Right atrium auricular region (tissue), 2 donors: ENCODE measurements around the gene PAQR4. TPM values are rescaled to one million over a fixed set of nuclear protein-coding genes. Genes with fewer than 3 reads are reported as not detected.

ENCODE experiments used
- DNase-seq: peaks from one replicate; pipeline ENCODE4 v3.0.0-alpha.2; 2019; ENCODE audit warnings: low spot score
- H3K27ac ChIP-seq, 2 donors: fragments of 200-600 bp; sonication (generic); 1 replicate in 1 of 2; 2 replicates in 1 of 2; pipeline ENCODE4 v1.5.1; 2016 to 2019
- H3K27me3 ChIP-seq, 2 donors: fragments of 200-600 bp; sonication (generic); one replicate each; pipeline versions ENCODE4 v1.5.1 to v1.6.0; 2017 to 2019
- H3K36me3 ChIP-seq: fragments of 200-600 bp; sonication (generic); one replicate; pipeline ENCODE4 v1.5.1; 2016
- H3K4me1 ChIP-seq, 2 donors: fragments of 200-600 bp; sonication (generic); one replicate each; pipeline versions ENCODE4 v1.5.1 to v1.6.0; 2017 to 2019
- H3K4me3 ChIP-seq, 2 donors: fragments of 200-600 bp; sonication (generic); 1 replicate in 1 of 2; 2 replicates in 1 of 2; pipeline ENCODE4 v1.5.1; 2017 to 2019; ENCODE audit warnings: mild to moderate bottlenecking in 1 of 2, moderate library complexity in 1 of 2
- H3K9me3 ChIP-seq, 2 donors: fragments of 200-600 bp; sonication (generic); one replicate each; pipeline ENCODE4 v1.5.1; 2019
- CTCF ChIP-seq, 2 donors: fragments of 200-600 bp; sonication (generic); IDR thresholded peaks; one replicate each; pipeline ENCODE4 v1.5.1; 2019; ENCODE audit warnings: antibody characterized with exemption in 2 of 2
- total RNA-seq, 2 donors: library from RNA; depleted of rRNA; stranded (reverse); fragments of >200 nt; gene quantifications; one replicate each; pipeline ENCODE4 v1.1.0, GENCODE V29; 2016

The PAQR4 gene
- total RNA-seq, 2 donors from 2014 or later: 4.7 to 5.9 TPM

- Histone ChIP-seq H3K27ac (no peak overlapping the region), H3K27me3 (peaks cover 0 to 19% of the 10 kb centered on the region in 2 donors), H3K4me3 (no peak overlapping the region), H3K4me1 (peaks cover 0 to 13% of the 10 kb centered on the region in 2 donors), H3K36me3 (no peaks in the 10 kb centered on the region), H3K9me3 (no peaks in the 10 kb centered on the region)
- no peak for DNase-seq
- no peak for TF ChIP-seq CTCF (IDR thresholded peaks at IDR 0.05)
Observed at GRCh38 chr16:3014971-3015370, 45.8 kb downstream of the PAQR4 start.

GRCh38 chr16:3015865-3016521, 46.8 kb downstream of the PAQR4 start:
- no peak for DNase-seq
- H3K27me3 ChIP-seq: peaks cover 0 to 19% of the 10 kb centered on the region in 2 donors
- no peaks in the 10 kb centered on the region for H3K9me3 ChIP-seq
- no peaks in the 10 kb centered on the region for H3K36me3 ChIP-seq
- peaks cover 0 to 19% of the 10 kb centered on the region in 2 donors for H3K4me1 ChIP-seq
- no peak overlapping the region for H3K27ac ChIP-seq
- H3K4me3 ChIP-seq: no peak overlapping the region
- TF ChIP-seq CTCF (IDR thresholded peaks at IDR 0.05): no peak

- Histone ChIP-seq H3K27me3 (peaks cover 0 to 12% of the 10 kb centered on the region in 2 donors), H3K36me3 (no peaks in the 10 kb centered on the region), H3K27ac (no peak overlapping the region), H3K4me3 (no peak overlapping the region), H3K9me3 (no peaks in the 10 kb centered on the region), H3K4me1 (peaks cover 0 to 32% of the 10 kb centered on the region in 2 donors)
- no peak for DNase-seq
- TF ChIP-seq CTCF (IDR thresholded peaks at IDR 0.05): no peak
Observed at GRCh38 chr16:3017344-3017743, 48.2 kb downstream of the PAQR4 start.

- Histone ChIP-seq H3K27ac (no peak within 1 kb of the TSS), H3K4me3 (no peak within 1 kb of the TSS), H3K27me3 (peaks cover 0 to 11% of the 10 kb centered on the region in 2 donors), H3K36me3 (no peaks in the 10 kb centered on the region), H3K4me1 (peaks cover 0 to 38% of the 10 kb centered on the region in 2 donors), H3K9me3 (no peaks in the 10 kb centered on the region)
- no peak for DNase-seq
- no peak for TF ChIP-seq CTCF (IDR thresholded peaks at IDR 0.05)
Observed at GRCh38 chr16:3017794-3018506, 48.8 kb downstream of the PAQR4 start, which contains the start of gene CLDN6. Gene CLDN6 (minus strand): TSS chr16:3018183. CDS start chr16:3016021, 2,162 bp downstream.

- H3K9me3 ChIP-seq: no peaks in the 10 kb centered on the region
- H3K27me3 ChIP-seq: peaks cover 0 to 11% of the 10 kb centered on the region in 2 donors
- peaks cover 0 to 51% of the 10 kb centered on the region in 2 donors for H3K4me1 ChIP-seq
- no peaks in the 10 kb centered on the region for H3K36me3 ChIP-seq
- no peak for DNase-seq
- TF ChIP-seq CTCF (IDR thresholded peaks at IDR 0.05): no peak
- peak overlapping the region; percentile 74 to 94 for H3K4me3 ChIP-seq
- H3K27ac ChIP-seq: peak overlapping the region in 1 of 2 donors; percentile 99
Observed at GRCh38 chr16:3019594-3020246, 50.6 kb downstream of the PAQR4 start.
